Forelimb muscle (tissue), 1 donor: ENCODE results near the gene CT83. TPM values are rescaled to one million over a fixed set of nuclear protein-coding genes. Genes with fewer than 3 reads are reported as not detected.

ENCODE experiments used
- DNase-seq: peaks from one replicate; pipeline ENCODE4 v3.0.0-alpha.2; 2013; ENCODE audit warnings: low read depth
- polyA plus RNA-seq: library from polyadenylated mRNA; unstranded; fragments of 120-200 nt; gene quantifications from one replicate; pipeline ENCODE4 v1.2.1, GENCODE V29; 2013; ENCODE audit not compliant: insufficient read length

The CT83 gene
- polyA plus RNA-seq: not detected

GRCh38 chrX:116462822-116463221 is at the start of gene CT83:
Gene CT83, minus strand, starts transcription at chrX:116462976. Its CDS starts 120 bp downstream, at chrX:116462856.
- DNase-seq: no peak

GRCh38 chrX:116499780-116500179 is 37.0 kb upstream of the CT83 start:
- no peak for DNase-seq

- peak; percentile 52 for DNase-seq
These were observed 30.5 kb upstream of the CT83 start for GRCh38 chrX:116493271-116493670.

GRCh38 chrX:116490104-116490503 is 27.3 kb upstream of the CT83 start:
- no peak for DNase-seq

GRCh38 chrX:116480059-116480458 is 17.3 kb upstream of the CT83 start:
- DNase-seq: no peak

- no peak for DNase-seq
These were observed 13.6 kb downstream of the CT83 start for GRCh38 chrX:116449156-116449555.

- no peak for DNase-seq
These were observed 26.4 kb downstream of the CT83 start, which contains the start of gene SLC6A14 for GRCh38 chrX:116436358-116436816. Gene SLC6A14, plus strand, starts transcription at chrX:116436606. Its CDS starts 104 bp downstream, at chrX:116436710.

- DNase-seq: no peak
These were observed 27.2 kb downstream of the CT83 start for GRCh38 chrX:116435597-116435996.

- DNase-seq: no peak
These were observed 34.8 kb downstream of the CT83 start for GRCh38 chrX:116427978-116428377.

- no peak for DNase-seq
These were observed 44.8 kb downstream of the CT83 start for GRCh38 chrX:116417968-116418367.

GRCh38 chrX:116417214-116417613 is 45.6 kb downstream of the CT83 start:
- DNase-seq: no peak

- DNase-seq: no peak
These were observed 49.5 kb downstream of the CT83 start for GRCh38 chrX:116413273-116413672.

Other genes with a start within 250 kb of the CT83 start
- not detected for gene SLC6A14, start 26.4 kb downstream of the CT83 start, polyA plus RNA-seq